Ishikawa (cell line): ENCODE measurements around the gene SLCO4A1.

Experiments used
- CEBPB ChIP-seq: IDR thresholded peaks from 2 replicates; pipeline ENCODE4 v1.6.1; 2012
- CREB1 ChIP-seq: IDR thresholded peaks from 2 replicates; pipeline ENCODE4 v1.6.1; 2012; ENCODE audit warnings: low read depth
- EGR1 ChIP-seq: IDR thresholded peaks from 2 replicates; pipeline ENCODE4 v1.6.1; 2012
- EP300 ChIP-seq: IDR thresholded peaks from 2 replicates; pipeline ENCODE4 v1.6.1; 2012; ENCODE audit warnings: borderline replicate concordance
- MAX ChIP-seq: IDR thresholded peaks from 2 replicates; pipeline ENCODE4 v1.6.1; 2012
- RAD21 ChIP-seq: IDR thresholded peaks from 2 replicates; pipeline ENCODE4 v1.6.1; 2012; ENCODE audit warnings: low read depth
- REST ChIP-seq: IDR thresholded peaks from 2 replicates; pipeline ENCODE4 v1.6.1; 2012; ENCODE audit warnings: low read depth, mild to moderate bottlenecking
- TAF1 ChIP-seq: IDR thresholded peaks from 2 replicates; pipeline ENCODE4 v1.6.1; 2012; ENCODE audit warnings: low read depth, mild to moderate bottlenecking
- TCF12 ChIP-seq: IDR thresholded peaks from 2 replicates; pipeline ENCODE4 v1.6.1; 2012; ENCODE audit warnings: low read depth
- TEAD4 ChIP-seq: IDR thresholded peaks from 2 replicates; pipeline ENCODE4 v1.6.1; 2012
- USF1 ChIP-seq: IDR thresholded peaks from 2 replicates; pipeline ENCODE4 v1.6.1; 2012
- YY1 ChIP-seq: IDR thresholded peaks from 2 replicates; pipeline ENCODE4 v1.6.1; 2012; ENCODE audit warnings: low read depth

GRCh38 chr20:62674370-62674769 is 32.1 kb downstream of the SLCO4A1 start:
- TF ChIP-seq REST (no peak), CREB1 (no peak), TEAD4 (no peak), MAX (no peak), TAF1 (no peak), EGR1 (no peak), CEBPB (no peak), TCF12 (no peak), RAD21 (no peak), EP300 (no peak), YY1 (no peak), USF1 (no peak)
